Measurements from ENCODE around the gene ASAP2.
"Not testable (repeated sequence)": the region's sequence is repeated elsewhere in the genome, so short reads cannot be mapped to it uniquely, and the experiment has no call there.

ASAP2 gene

DNA sequence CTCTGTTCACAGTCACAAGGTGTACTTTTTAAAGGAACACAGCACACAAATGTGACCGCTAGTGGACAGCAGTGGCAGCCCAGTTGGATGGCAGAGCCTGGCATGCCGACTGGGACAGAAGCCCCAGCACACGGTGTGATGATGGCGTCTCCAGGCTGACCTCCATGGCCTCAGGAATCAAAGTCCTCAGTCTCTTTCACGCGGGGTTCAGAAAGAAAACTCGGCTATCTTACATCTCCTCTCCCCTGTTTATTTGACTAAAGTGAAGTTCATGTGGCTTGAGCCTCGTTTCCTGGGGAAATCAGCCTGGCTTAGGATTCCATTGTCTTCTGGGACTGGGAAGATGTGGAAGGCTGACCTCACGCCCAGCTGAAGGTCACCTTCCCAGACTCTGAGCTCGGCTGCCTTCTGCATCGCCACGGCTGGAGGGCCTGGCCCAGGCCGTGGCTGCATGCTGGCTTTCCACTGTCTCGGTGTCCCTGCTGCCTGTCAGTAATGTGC lies 56.1 kb downstream of the ASAP2 start:
- no peak for DNase-seq (ENCODE audit: low read depth)
- no peak overlapping the region for H3K4me3 ChIP-seq (ENCODE audit: control insufficient read depth, low read depth, low read length)
- TF ChIP-seq, protein P1, sequence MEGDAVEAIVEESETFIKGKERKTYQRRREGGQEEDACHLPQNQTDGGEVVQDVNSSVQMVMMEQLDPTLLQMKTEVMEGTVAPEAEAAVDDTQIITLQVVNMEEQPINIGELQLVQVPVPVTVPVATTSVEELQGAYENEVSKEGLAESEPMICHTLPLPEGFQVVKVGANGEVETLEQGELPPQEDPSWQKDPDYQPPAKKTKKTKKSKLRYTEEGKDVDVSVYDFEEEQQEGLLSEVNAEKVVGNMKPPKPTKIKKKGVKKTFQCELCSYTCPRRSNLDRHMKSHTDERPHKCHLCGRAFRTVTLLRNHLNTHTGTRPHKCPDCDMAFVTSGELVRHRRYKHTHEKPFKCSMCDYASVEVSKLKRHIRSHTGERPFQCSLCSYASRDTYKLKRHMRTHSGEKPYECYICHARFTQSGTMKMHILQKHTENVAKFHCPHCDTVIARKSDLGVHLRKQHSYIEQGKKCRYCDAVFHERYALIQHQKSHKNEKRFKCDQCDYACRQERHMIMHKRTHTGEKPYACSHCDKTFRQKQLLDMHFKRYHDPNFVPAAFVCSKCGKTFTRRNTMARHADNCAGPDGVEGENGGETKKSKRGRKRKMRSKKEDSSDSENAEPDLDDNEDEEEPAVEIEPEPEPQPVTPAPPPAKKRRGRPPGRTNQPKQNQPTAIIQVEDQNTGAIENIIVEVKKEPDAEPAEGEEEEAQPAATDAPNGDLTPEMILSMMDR (IDR thresholded peaks at IDR 0.05; ENCODE audit: control insufficient read depth, insufficient read depth, low read depth, low read length, missing control alignments), result no peak

DNA sequence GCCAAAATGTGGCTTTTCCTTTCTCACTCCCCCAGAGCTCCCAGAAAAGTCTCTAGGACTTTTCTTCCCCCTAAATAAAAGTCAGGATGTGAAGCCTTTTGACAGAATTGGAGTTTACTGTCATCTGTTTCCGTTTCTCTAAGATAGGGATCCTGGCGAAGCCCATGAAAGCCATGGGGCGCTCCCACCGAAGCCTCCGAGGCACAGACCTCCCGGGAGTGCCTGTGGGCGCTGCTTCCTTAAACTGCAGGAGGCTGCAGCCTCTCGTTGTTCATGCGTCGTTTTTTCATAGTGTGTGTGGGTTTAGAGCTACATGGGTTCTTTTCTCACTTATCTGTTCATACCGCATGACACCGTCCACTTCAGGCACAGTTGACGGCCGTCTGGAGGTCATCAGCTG lies 56.8 kb downstream of the ASAP2 start:
- H3K4me3 ChIP-seq (ENCODE audit: control insufficient read depth, low read depth, low read length), result no peak overlapping the region
- TF ChIP-seq, protein P1 (IDR thresholded peaks at IDR 0.05; ENCODE audit: control insufficient read depth, insufficient read depth, low read depth, low read length, missing control alignments), result no peak
- DNase-seq (ENCODE audit: low read depth), result no peak

DNA sequence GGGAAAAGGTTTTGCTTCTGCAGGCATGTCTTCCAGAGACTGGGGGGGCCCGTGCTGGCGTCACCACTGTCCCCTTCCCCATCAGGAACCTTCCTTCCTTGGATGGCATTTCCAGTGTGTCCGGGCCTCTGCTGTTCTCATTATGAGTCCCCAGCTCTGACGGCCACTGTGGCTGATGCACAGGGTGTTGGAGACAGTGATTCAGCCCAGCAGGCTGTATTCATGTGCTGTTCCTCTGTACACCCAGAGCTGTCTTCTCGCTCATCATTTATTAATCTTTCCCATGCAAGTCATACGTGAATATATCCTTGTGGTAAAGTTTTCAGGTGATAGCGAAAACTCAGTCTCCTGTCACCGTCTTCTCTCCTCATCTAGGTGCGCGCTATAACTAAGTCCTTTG lies 57.7 kb downstream of the ASAP2 start:
- no peak overlapping the region for H3K4me3 ChIP-seq (ENCODE audit: control insufficient read depth, low read depth, low read length)
- DNase-seq (ENCODE audit: low read depth), result no peak

DNA sequence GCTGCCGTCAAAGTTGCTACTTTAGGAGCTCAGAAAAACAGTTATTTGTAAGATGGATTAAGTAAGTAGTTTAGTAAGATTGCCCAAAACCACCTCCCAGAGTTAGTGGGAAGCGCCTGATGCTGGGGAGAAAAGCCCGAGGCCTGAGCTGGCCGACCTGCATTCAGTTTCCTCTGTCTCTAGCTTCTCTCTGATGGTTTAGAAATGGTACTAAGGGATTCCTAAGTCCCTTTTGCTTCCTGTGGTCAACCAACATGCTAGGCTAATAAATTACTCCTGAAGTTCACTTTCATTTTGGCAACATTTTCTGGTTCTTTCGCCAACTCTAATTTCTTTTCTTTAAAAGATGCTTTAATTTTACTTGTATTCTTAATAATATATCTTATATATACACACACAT lies 60.1 kb downstream of the ASAP2 start:
- H3K4me3 ChIP-seq (ENCODE audit: control insufficient read depth, low read depth, low read length), result no peak overlapping the region
- DNase-seq (ENCODE audit: low read depth), result no peak
- TF ChIP-seq, protein P1 (IDR thresholded peaks at IDR 0.05; ENCODE audit: control insufficient read depth, insufficient read depth, low read depth, low read length, missing control alignments), result no peak

More for the DNA sequence above, 57.7 kb downstream of the ASAP2 start:
- TF ChIP-seq, protein P1 (IDR thresholded peaks at IDR 0.05; ENCODE audit: control insufficient read depth, insufficient read depth, low read depth, low read length, missing control alignments), result no peak

DNA sequence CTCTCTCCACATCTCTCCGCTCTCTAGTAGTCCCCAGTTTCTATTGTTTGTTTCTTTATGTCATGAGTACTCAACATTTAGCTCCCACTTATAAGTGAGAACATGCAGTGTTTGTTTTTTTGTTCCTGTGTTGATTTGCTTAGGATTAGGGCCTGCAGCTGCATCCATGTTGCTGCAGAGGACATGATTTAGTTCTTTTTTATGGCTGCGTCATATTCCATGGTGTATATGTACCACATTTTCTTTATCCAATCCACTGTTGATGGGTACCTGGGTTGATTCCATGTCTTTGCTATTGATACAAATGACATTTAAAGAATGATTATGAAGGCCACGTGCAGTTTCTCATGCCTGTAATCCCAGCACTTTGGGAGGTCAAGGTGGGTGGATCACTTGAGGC lies 60.7 kb downstream of the ASAP2 start:
- not testable (repeated sequence) for H3K4me3 ChIP-seq (ENCODE audit: control insufficient read depth, low read depth, low read length); DNase-seq (ENCODE audit: low read depth)

DNA sequence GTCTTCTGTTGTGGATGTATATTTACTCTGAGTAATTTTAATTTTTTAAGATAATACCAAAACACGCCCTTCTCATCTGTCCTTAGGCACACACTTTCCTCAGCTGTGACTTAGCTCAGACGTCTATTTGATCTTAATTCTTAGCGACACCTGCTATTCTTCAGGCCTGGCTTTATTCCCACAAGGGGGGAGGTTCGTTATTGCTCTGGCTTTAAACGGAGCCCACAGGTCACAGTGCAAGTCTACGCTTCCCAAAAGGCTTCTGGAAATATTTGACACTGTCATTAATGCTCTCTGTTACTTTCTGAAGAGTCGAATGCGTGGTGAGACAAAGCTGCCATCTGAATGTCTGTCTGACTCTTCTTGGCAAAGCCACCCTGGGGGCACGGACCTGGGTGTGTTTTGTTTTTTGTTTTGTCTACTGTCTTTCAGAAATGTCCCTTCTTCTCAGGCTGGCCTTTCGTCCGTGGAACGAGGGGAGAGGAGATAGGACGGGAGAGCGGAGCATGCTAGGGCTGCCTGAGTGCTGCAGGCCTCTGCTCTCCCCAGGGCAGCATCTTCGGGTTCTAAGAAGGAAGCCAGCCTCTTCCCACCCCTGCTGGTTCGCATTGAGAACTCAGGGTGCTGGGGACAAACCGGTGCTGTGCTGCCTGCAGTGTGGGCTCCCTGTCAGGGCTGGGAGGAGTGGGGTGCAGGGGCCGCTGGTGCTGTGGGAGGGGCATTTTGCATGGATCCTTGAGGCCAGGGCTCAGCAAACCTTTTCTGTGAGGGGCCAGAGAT lies 61.9 kb downstream of the ASAP2 start:
- TF ChIP-seq, protein P1 (IDR thresholded peaks at IDR 0.05; ENCODE audit: control insufficient read depth, insufficient read depth, low read depth, low read length, missing control alignments), result no peak
- no peak for DNase-seq (ENCODE audit: low read depth)
- H3K4me3 ChIP-seq (ENCODE audit: control insufficient read depth, low read depth, low read length), result no peak overlapping the region

DNA sequence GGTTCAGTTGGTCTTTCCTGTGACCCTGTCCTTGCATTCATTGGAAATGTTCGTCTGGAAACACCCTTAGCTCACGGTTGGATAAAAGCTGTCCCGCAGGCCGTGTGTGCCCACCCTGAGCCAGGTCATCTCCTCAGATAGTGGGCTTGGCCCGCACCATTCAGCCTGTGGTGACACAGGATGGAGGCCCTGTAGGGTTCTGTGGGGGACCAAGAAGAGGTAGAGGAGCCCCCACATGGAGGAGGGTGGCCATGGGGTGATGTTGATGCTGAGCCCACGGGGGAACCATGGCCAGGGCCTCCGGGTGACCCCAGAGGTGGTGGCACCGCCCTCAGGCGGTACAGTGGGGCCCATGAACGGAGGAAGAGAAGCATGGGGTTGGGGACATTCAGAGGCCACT lies 62.7 kb downstream of the ASAP2 start:
- no peak overlapping the region for H3K4me3 ChIP-seq (ENCODE audit: control insufficient read depth, low read depth, low read length)
- DNase-seq (ENCODE audit: low read depth), result no peak
- TF ChIP-seq, protein P1 (IDR thresholded peaks at IDR 0.05; ENCODE audit: control insufficient read depth, insufficient read depth, low read depth, low read length, missing control alignments), result no peak
